Retinal pigment epithelial cell (primary cell): ENCODE measurements around the gene RTEL1.

Experiments
- DNase-seq: peaks from one replicate; pipeline ENCODE4 v3.0.0-alpha.2; 2010; ENCODE audit warnings: low read depth
- H3K4me3 ChIP-seq: 2 replicates; pipeline ENCODE4 v1.5.1; 2011; ENCODE audit warnings: mild to moderate bottlenecking, low read length, control low read depth, moderate library complexity
- CTCF ChIP-seq: conservative IDR thresholded peaks from 2 replicates; pipeline ENCODE4 v1.5.1; 2011; ENCODE audit warnings: low read depth, low read length, control low read depth, inconsistent platforms

Gene RTEL1

GRCh38 chr20:63651942-63652191 lies 6.2 kb upstream of the RTEL1 start:
- H3K4me3 ChIP-seq, result peak overlapping the region; percentile 40
- TF ChIP-seq CTCF, result no peak
- DNase-seq, result no peak

GRCh38 chr20:63652192-63652980 lies 5.7 kb upstream of the RTEL1 start:
- peak overlapping the region; percentile 40 for H3K4me3 ChIP-seq
- no peak for DNase-seq
- TF ChIP-seq CTCF, result no peak

GRCh38 chr20:63653041-63653973 lies 4.8 kb upstream of the RTEL1 start, which contains the start of gene STMN3:
STMN3 (minus strand) TSS chr20:63653424; CDS start chr20:63653345, 79 bp downstream.
- peak; percentile 54 for DNase-seq
- peak within 1 kb of the TSS; percentile 40 for H3K4me3 ChIP-seq
- no peak for TF ChIP-seq CTCF

GRCh38 chr20:63653974-63654668 lies 4.0 kb upstream of the RTEL1 start:
- TF ChIP-seq CTCF, result no peak
- DNase-seq, result no peak
- H3K4me3 ChIP-seq, result peak overlapping the region; percentile 35

- TF ChIP-seq CTCF, result no peak
- no peak overlapping the region for H3K4me3 ChIP-seq
- DNase-seq, result no peak
These were observed 2.9 kb upstream of the RTEL1 start for GRCh38 chr20:63655249-63655648.

GRCh38 chr20:63656451-63656850 lies 1.7 kb upstream of the RTEL1 start:
- no peak for DNase-seq
- H3K4me3 ChIP-seq, result no peak overlapping the region
- TF ChIP-seq CTCF, result no peak
